GM10847 (cell line): ENCODE results near the gene ARRB1.

Source experiments
- POLR2A ChIP-seq: IDR thresholded peaks from 2 replicates; pipeline ENCODE4 v1.6.1; 2011; ENCODE audit not compliant: insufficient read length; ENCODE audit errors: extremely low read depth

The ARRB1 gene

DNA sequence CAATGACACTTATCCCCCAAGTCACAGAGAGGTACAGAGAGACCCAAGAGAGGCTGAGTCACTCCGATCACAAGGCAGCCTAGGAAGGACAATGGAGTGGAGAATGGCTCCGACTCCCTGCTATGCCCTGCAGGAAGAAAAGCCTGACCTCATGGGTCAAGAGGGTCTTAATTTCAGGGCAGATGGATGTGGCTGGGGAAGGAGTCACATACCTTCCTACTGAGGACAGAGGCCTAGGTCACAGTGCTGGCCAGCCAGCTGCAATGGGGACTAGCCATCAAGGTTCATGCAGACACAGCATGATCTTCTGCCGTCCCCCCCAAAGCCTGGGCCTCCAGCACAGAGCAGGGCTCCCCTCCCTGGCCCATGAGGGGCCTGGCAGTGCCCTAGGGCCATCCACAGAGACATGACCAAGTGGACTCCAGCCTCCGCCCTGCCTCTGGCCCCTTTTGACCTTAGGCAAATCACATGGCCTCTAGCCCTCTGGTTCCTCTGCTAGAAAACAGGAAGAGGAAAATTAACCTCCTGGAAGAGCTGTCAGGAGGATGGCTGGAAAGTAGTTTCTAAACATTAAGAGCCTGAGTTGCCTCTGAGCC is 1.8 kb downstream of the ARRB1 start:
- TF ChIP-seq POLR2A, result no peak

- TF ChIP-seq POLR2A, result no peak
Measured at GRCh38 chr11:75347781-75348566, 3.5 kb downstream of the ARRB1 start.

DNA sequence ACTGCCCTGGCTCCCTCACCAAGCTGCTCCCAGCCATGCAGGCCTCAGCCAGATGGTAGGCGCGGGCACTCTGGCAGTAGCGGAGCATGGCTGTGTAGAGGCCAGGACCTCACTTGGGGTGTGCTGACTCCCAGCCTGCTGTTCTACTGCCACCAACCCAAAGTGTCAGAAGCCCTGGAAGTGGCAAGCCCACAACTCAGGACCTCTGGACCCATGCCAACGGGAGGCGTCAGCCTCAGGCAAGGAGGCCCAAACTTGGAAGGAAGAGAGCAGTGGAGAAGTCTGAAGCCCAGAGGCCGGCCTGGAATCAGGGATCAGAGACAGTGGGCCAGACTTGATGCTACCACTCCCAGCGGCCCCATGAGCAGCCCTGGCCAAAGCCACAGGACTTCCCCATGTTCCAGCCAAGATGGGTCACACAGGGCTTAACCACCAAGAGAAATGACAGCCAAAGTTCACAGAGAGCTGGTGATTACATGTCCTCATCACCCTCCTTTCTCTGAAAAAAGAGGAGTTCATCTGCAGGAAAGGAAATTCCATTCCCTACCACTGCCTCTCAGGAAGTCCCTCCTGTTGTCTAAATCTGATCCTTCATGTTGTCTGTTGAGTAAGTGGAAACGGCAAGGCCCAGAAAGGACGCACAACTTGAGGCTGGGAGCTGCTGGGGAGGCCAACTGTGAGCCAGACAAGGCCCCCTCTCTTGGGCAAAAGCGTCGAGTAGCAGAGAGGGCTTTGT is 4.4 kb downstream of the ARRB1 start:
- TF ChIP-seq POLR2A, result no peak

DNA sequence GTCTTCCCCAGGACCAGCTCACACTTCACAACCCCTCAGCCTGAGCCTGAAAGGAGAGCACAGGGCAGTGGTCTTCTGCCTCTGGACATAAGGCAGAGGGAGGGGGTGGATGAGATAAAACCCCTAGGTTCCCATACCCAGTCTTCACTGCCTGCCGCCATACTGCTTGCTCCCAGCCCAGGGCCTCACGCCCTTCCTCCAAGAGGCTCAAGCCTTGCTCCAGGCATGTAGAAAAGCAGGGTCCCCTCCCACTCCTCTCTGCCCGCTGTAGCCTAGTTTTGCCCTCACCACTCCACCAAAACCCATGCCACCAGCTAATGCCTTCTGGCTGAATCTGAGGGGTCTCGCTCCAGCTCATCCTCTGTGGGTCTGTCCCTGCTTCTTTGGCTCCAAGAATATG is 5.2 kb downstream of the ARRB1 start:
- no peak for TF ChIP-seq POLR2A

GRCh38 chr11:75345455-75346160 is 5.9 kb downstream of the ARRB1 start:
- TF ChIP-seq POLR2A, result no peak

DNA sequence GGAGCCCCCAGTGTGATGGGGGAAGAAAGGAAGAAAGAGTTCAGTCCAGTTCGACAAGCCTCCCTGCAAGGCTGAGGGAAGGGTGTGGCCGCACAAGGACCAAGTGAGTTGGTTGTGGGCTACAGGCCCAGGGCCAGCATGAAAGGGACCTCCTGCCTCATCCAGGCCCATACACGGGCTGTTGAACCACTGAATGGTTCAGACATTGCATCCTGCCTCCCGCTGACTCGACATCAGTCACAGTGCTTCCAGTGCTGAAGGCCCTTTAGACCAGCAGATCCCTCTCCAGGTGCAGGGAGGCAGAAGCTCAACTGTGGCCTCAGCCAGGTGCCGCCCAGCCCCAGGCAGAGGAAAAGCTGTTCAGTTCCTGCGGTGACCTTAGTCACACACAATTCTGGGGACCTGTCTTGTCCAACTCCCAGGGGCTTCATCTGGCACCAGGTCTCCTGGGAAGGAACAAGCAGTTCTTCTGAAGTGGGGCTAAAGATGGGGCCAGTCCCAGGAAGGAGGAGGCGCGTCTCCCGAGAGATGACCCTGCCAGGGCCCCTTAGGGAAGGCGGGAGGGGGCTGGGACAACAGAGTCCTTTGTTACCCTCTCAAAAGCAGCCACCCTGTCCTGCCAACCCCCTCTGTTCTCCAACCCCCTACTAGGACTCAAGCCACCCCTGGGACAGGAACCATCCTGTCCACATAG is 6.6 kb downstream of the ARRB1 start:
- no peak for TF ChIP-seq POLR2A

DNA sequence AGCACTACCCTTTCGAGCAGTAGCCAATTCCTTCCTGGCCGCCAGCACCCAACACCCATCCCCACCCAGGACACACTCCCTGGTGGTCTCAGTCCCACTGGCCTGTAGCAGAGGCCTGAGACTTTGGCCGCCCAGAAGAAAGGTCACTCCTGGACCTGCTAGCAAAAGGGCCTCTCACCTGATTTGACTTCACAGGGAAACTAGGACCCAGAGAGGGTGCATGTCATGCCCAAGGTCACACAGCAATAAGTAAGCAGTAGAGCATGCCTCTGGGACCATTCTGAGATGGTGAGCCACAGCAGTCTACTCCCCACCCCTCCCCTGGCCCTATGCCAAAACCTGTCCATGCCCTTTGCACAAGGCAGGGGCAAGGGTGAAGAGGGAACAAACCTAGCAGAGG is 7.3 kb downstream of the ARRB1 start:
- TF ChIP-seq POLR2A, result no peak

GRCh38 chr11:75342966-75343870 is 8.2 kb downstream of the ARRB1 start:
- no peak for TF ChIP-seq POLR2A

DNA sequence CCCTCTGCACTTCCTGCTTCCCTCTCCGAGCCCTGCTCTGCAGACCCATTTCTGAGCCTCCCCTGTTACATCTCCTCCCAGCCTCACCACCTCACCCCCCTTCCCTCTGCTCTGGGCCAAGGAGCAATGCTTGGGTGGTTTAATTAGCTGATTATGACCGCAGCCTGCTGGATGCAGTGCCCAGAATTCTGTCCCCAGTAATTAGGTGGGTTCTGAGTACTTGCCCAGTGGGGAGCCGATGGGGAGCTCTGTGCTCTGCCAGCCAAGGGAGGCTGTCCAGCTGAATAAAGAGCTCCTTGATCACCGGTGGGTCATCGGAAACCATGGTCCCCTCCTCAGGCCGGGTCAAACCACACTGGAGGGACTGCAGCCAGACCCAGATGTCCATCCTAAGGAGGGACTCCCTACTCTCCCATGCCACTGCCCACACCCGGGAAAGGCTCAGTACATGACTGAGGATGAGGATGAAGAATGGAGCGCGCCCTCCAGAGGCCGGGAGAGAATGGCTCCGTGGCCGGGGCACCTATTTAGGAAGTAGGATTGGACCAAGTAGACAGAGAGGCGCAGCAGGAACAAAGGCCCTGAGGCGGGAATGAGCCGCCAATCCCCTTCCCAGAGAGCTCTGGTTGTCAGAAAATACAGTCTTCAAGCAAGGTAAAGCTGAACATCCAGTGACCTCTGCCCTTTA is 9.1 kb downstream of the ARRB1 start:
- TF ChIP-seq POLR2A, result no peak

- TF ChIP-seq POLR2A, result no peak
Measured at GRCh38 chr11:75341612-75342011, 9.8 kb downstream of the ARRB1 start.

- no peak for TF ChIP-seq POLR2A
Measured at GRCh38 chr11:75339685-75340409, 11.6 kb downstream of the ARRB1 start.

DNA sequence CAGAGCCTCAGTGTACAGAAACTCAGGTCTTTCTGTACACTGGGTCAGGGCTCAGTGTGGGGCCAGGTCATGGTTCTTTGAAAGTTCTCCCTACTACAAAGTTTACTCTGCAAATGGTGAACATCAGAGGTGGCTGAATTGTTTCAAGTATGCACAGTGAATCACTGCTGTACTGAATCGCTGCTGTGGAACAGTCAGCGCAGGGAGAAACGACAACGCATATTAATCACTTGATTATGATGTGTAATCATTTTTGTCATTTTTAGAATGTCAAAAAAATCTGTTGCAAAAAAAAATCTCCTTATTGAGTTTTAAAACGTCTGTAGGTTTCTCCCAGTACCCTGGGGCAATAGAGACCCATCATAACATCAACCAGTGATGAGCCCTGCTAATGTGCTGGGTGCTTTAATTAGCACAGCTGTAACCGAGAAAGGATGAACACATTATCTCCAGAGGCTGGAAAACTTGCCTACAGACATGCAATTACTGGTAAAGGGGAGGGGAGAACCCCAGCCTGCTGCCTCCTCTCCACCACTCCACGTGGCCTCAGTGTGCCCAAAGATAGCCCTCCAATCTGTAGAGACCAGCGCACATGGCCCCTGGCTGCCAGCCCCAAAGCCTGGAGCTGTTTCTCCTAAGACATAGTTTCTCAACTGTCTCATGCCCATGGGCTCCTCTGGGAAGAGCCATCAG is 12.8 kb downstream of the ARRB1 start:
- TF ChIP-seq POLR2A, result no peak

DNA sequence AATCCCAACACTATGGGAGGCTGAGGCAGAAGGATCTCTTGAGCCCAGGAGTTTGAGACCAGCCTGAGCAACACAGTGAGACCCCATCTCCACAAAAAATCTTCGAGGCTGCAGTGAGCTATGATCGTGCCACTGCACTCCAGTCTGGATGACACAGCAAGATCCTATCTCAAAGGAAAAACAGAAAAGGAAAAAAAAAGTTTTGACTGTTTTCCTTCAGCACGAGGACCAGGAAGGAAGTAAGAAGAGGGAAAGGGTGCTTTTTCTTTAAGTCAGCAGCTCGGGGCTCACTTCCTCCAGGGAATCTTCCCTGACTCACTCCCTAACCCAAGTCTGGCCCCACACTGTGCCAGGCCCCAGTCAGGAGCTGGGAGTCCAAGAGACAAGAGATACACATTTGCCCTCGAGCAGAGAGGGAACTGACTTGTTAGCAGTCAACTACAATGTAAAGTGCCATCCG is 14.2 kb downstream of the ARRB1 start:
- TF ChIP-seq POLR2A, result no peak
